HG03103 (cell line): ENCODE data around the gene SEC24D.
A peak's percentile ranks its signal among the peaks of the same experiment; 100 is the strongest.
"Not testable (repeated sequence)": the region's sequence is repeated elsewhere in the genome, so short reads cannot be mapped to it uniquely, and the experiment has no call there.

Source experiments
- ATAC-seq: cut with Tn5 transposase; IDR thresholded peaks from one replicate; pipeline ENCODE4 v1.9.1; 2021; ENCODE audit warnings: low read depth; ENCODE audit not compliant: unreplicated experiment

The SEC24D gene

DNA sequence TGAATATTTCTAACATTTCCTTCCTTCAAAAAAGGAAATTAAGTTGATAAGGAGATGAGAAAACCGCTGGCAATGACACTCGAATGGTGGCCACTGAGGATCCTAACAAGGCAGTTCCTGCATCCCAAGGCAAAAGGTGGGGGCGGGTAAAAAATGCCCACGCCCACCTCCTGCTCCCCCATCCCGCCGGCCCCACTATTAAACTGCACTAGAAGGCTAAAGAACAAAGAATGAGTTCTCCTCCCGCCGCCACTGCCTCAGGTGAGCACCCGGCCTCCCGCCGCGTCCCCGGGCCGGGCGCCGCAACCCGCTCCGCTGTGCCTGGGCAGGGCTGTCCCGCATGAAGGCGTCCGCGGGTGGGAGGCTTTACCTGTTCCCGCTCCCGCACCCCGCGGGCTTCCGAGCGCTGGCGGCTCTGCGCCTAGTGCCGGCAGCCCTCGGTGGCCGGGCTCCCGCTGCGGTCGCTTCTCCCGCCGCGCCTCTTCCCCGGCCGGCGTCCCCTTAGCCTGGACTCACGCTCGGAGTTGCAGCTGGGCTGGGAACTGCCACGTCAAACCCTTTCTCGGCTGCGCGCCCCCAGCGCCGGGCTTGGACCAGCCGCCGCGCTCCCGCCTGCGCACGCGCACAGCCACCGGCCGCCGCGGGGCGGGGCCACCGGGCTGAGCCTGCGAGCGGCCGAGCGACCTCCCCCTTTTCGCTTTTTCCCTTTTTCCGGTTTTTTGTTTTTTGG lies at the start of gene SEC24D:
Gene SEC24D (minus strand): TSS at position 556 of the 730 bp plus-strand sequence. CDS start 2,430 bp downstream, outside the sequence.
- ATAC-seq = peak; percentile 71

DNA sequence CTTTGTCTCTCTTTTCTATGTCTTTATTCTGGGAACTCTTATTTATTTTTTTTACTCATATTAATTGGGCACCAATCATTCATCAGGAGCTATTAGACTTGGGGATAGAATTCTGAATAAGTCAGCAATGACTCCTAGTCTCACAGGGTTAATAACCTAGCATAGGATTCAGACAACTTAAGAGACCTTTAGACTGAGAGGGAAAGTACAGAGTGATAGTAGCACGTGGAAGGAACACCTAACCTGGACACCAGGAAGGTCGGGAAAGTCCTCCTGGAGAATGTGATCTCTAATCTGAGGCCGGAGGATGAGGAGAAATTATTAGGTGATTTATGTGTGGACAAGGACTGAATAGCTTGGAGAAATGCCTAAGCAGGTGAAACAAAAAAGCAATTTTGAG lies 48.8 kb upstream of the SEC24D start:
- no peak for ATAC-seq

- no peak for ATAC-seq
These were observed 47.9 kb upstream of the SEC24D start for GRCh38 chr4:118883861-118884260.

DNA sequence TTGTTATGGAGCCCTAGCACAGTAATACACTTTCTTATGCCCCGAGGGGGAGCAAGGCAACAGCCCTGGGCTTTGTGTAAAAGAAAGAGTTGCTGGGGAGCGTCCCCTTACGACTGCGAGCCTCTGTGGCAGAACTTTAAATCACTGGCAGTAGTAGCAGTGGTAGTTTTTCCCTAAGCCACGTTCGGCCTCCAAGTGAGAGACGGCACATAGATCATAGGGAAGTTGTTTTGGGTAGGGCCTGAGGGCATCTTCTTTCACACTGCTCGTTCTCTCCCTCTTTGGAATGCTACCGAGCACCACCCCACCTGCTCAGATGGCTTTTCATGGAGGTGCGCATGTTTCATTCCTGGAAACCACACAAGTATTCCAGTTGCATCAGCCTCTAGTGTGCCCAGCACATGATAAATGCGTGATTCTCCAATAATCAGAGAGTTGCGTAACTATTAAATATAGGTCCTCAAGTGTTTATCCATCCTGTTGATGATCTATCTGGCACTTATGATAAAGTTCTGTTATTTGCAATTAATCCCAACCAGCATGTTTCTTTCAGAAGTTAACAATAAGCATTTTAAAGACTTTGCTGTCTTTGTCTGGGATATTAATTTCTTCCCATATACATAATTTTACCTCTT lies 45.7 kb upstream of the SEC24D start:
- ATAC-seq = no peak

- ATAC-seq = no peak
These were observed 43.5 kb upstream of the SEC24D start for GRCh38 chr4:118879409-118879808.

GRCh38 chr4:118878507-118878906 lies 42.6 kb upstream of the SEC24D start:
- not testable (repeated sequence) for ATAC-seq

DNA sequence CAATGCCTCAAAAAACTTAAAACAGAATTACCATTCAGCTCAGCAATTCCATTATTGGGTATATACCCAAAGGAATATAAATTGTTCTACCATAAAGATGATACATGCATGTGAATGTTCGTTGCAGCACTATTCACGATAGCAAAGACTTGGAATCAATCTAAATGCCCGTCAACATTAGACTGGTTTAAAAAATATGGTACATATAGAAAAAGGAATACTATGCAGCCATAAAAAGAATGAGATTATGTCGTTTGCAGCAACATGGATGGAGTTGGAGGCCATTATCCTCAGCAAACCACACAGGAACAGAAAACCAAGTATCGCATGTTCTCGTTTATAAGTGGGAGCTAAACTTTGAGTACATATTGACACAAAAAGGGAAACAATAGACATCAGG lies 41.9 kb upstream of the SEC24D start:
- ATAC-seq = no peak

DNA sequence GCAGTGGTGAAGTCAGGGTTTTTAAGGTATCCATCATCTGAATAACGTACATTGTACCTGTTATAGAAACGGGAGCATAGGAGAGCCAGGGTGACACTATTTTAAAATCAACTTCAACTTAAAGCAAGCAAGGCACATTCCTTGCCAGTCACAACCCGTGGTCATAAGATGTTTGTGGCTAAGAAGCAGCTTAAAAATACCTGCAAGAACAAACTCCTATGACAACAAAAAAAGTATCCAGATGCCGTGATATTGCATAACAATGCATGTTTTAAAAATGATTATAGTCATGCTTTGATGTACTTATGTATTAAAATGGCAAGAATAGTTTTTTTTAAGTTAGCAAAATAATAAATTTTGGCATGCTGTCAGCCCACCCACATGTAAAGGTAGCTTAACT lies 36.3 kb upstream of the SEC24D start:
- no peak for ATAC-seq

DNA sequence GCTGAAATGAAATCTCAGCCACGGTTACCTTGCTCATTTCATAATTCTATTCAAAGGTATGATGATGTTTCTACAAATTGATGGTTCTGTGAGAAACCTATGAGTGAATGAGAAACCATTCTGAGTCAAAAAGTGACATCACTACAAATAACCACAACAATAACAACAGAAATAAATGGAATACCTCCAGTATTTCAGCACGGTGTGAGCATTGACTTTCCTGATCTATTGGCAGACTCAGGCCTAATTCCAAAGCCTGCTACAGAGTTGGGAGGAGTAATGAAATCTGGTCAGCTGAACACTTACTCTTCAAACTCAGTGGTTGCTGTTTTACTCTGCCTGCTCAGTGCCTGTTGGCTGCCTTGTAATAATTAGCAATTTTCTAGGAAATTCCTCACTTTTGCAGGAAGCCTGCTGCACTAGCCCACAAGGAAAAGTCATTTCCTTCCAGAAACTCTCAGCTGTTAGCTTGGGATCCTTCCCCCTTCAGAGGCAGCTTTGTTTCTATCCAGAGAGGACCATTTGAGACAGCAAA lies 33.9 kb upstream of the SEC24D start:
- no peak for ATAC-seq

GRCh38 chr4:118867311-118868067 lies 31.6 kb upstream of the SEC24D start:
- ATAC-seq = no peak

DNA sequence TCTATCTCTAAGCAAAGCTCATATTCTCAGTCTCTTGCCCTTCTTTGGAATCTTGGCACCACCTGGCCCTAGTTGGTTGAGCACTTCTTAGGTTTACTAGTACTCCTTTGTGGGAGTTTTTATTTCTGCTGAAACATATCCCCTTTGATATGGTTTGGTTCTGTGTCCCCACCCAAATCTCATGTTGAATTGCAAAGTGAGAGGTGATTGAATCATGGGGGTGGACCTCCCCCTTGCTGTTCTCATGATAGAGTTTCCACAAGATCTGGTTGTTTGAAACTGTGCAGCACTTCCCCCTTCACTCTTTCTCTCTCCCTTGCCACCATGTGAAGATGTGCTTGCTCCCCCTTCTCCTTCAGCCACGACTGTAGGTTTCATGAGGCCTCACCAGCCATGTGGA lies 30.5 kb upstream of the SEC24D start:
- ATAC-seq = no peak

GRCh38 chr4:118865091-118865708 lies 29.3 kb upstream of the SEC24D start:
- peak; percentile 58 for ATAC-seq

DNA sequence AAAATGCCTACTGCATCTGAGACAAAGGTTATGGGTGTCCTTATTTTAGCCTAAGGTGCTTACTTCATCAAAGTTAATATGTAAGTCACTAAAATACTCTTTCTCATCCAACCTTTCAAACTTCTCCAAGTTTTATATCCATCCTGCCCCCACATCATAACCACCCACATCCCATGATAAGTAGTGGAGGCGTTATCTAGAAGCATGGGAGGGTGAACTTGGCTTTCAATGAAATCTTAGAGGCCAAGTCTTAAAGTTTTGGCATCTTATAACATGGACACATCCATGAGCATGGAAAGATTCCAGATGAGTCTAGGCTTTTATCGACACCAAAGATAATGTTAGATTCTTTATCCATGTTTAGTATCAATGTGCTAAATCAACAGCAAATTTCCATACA lies 22.9 kb upstream of the SEC24D start:
- ATAC-seq = no peak

DNA sequence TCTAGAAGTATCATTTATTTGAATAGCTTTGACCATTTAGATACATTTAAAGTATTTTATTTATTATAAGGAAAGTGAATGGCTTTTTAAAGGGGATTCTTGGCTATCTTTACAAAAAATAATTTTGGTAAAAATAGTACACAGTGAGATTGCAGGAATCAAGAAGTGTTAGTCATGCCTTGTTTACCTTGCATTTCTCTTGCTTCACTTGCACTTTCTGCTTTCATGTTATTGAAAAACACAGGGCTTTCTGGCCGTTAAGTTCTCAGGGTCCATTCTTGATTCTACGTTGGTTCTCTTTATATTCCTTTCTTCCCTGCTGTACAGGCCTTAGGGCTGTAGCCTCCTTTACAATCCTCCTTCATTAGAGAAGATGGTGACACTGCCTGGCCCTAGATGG lies 21.8 kb upstream of the SEC24D start:
- ATAC-seq = no peak

DNA sequence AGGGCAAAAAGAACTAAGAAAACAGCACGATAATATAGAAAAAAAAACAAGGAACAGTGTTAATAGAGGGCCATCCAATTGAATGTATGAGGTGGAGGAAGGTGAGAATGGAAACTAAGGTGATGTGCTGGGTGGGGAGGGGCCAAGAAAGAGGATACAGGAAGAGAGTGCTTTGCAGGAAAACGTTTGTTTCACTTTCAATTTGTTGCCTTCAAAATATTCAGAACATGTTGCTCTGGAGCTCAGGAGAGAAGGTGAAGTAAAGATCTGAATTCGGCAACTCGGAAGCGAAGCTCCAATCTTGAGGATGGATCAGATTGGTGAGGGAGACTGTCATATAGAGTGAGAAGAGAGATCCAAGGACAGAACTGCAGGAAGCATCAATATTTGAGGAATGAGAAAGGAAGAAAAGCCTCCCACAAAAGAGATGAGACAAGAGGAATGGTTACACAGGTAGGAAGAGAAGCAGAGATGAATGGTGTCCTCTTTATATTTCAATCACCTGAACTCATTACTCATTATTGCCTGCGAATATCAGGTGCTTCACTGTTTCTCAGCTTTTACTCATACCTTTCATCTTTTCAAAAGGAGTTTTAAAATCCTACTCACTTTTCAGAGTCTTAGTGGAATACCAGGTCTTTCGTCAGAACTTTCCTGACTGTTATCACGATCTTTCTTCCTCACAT lies 14.7 kb upstream of the SEC24D start:
- peak; percentile 80 for ATAC-seq

GRCh38 chr4:118849867-118850487 lies 14.1 kb upstream of the SEC24D start:
- no peak for ATAC-seq

- ATAC-seq = no peak
These were observed 13.0 kb upstream of the SEC24D start for GRCh38 chr4:118848901-118849300.

- ATAC-seq = no peak
These were observed 12.3 kb upstream of the SEC24D start for GRCh38 chr4:118848242-118848641.

GRCh38 chr4:118846979-118847378 lies 11.1 kb upstream of the SEC24D start:
- ATAC-seq = no peak

- no peak for ATAC-seq
These were observed 9.7 kb upstream of the SEC24D start for GRCh38 chr4:118845552-118846050.
